HUES64 (cell line): Measurements from ENCODE around the gene ZKSCAN5.
"Not testable (repeated sequence)": the region's sequence is repeated elsewhere in the genome, so short reads cannot be mapped to it uniquely, and the experiment has no call there.

Experiments used
- H3K27ac ChIP-seq: 2 replicates; pipeline ENCODE4 v1.7.0; 2013; ENCODE audit warnings: low read depth, low read length, inconsistent platforms
- H3K27me3 ChIP-seq: 2 replicates; pipeline ENCODE4 v1.6.1; 2013; ENCODE audit warnings: mild to moderate bottlenecking, low read length; ENCODE audit not compliant: insufficient read depth
- H3K36me3 ChIP-seq: 2 replicates; pipeline ENCODE4 v1.6.1; 2013; ENCODE audit warnings: mild to moderate bottlenecking, low read length; ENCODE audit not compliant: insufficient read depth
- H3K4me1 ChIP-seq: 2 replicates; pipeline ENCODE4 v1.6.1; 2013; ENCODE audit warnings: mild to moderate bottlenecking, low read length, moderate library complexity; ENCODE audit not compliant: insufficient read depth
- H3K4me3 ChIP-seq: 2 replicates; pipeline ENCODE4 v1.5.1; 2013; ENCODE audit warnings: mild to moderate bottlenecking, low read length, moderate library complexity
- H3K9ac ChIP-seq: 2 replicates; pipeline ENCODE4 v1.6.1; 2013; ENCODE audit warnings: mild to moderate bottlenecking, low read depth, low read length
- H3K9me3 ChIP-seq: 2 replicates; pipeline ENCODE4 v1.6.1; 2013; ENCODE audit warnings: low read depth, low read length; ENCODE audit not compliant: insufficient read depth
- WGBS: fragments of 150-250, 120-280 bp; methylation state at CpG from one replicate; pipeline ENCODE4 v1.1.7; 2013; ENCODE audit warnings: missing lambda C conversion rate; 5-methylcytosine and 5-hydroxymethylcytosine counted together

ZKSCAN5 gene

DNA sequence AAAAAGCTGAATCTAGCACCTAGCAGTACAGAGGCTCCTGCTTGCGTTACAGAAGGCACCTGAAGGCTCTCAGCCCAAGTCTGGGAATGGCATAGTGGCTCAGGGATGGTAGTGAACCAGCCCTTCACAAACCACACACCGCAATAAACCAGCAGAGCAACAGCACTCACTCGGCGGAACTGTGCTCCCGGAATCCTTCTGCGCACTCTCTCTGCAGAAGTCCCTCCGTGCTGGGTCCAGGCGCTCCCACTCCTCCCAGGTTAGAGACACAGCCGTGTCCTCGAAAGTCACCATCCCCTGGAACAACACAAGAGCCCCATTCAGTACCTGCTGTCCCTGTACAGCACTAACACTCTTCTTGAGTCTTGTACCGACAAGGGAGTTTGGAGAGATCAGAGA lies 5.9 kb upstream of the ZKSCAN5 start:
- Histone ChIP-seq H3K4me1 (peaks cover 8% of the 10 kb centered on the region; the same call in 1 of the 2 replicates), H3K4me3 (peak overlapping the region; percentile 84), H3K36me3 (peaks cover 26% of the 10 kb centered on the region), H3K27me3 (no peaks in the 10 kb centered on the region), H3K9ac (0 out of 2 replicates have a peak overlapping the region, but pooled peaks have one; percentile 7), H3K9me3 (peaks cover 10% of the 10 kb centered on the region), H3K27ac (no peak overlapping the region)
- 70% methylated on average over 11 of the region's 11 CpGs for WGBS

DNA sequence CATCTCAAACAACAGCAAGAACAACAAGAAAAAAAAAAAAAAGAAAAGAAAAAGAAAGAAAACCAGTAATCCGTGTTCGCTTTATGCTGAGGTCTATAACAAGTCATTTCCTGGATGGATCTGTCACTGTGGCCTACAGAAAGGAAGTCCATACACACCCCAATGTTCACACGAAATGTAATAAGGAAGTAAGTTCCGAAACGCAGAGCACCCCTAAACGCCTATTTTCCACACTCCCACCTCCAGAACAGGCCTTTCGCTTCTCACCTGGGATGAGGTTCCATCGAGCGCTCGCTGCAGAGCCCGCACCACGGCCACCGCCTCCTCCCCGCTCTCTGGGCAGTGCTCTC lies 5.1 kb upstream of the ZKSCAN5 start:
- peaks cover 8% of the 10 kb centered on the region; the same call in 1 of the 2 replicates for H3K4me1 ChIP-seq
- peaks cover 18% of the 10 kb centered on the region for H3K36me3 ChIP-seq
- peaks cover 2% of the 10 kb centered on the region; the same call in 1 of the 2 replicates for H3K9me3 ChIP-seq
- peak overlapping the region; percentile 84 for H3K4me3 ChIP-seq
- no peaks in the 10 kb centered on the region for H3K27me3 ChIP-seq
- H3K27ac ChIP-seq = peak overlapping the region; percentile 89; the same call in 1 of the 2 replicates
- WGBS = 3% methylated on average over 14 of the region's 14 CpGs
- H3K9ac ChIP-seq = peak overlapping the region; percentile 82

DNA sequence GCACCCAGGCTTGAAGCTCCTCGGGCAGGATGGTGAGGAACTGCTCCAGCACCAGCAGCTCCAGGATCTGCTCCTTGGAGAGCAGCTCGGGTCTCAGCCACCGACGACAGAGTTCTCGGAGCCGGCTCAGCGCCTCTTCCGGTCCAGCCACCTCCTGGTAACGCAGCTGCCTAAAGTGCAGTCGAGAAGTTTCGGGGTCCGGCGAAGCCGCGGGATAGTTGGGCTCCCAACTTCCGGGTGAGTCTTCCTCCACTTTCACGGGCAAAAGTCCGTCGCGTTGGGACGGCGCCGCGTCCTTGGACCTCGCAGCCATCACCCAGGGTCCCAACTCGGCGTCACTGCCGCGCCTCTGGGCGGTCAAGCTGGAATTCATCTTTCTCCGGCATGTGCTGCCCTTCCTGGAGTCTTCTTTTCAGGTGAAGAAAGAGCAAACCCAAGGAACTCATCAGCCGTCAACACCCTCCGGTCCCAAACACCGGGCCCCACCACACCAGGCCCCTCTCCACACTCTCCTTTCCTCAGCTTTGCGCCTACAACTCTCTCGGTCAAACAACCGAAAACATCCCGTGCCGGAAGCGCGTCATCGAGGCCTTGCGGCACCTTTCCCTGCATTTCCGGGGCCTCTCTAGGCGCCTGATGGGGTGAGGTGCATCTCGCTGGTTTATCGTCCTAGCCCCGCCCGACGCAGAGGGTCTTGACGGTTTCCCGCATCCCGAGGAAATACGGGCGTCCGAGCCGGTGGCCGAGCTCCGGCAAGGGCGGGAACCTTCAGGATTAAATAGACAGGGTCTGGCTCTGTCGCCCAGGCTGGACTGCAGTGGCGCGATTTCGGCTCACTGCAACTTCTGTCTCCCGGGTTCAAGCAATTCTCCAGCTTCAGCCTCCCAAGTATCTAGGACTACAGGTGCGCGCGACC lies 4.5 kb upstream of the ZKSCAN5 start, which contains the start of gene ZNF394:
Gene ZNF394, minus strand, starts transcription at position 561 of the 916 bp plus-strand sequence. Its CDS starts 188 bp downstream, at position 373.
- under 1% methylated on average over 68 of the region's 68 CpGs for WGBS
- Histone ChIP-seq H3K4me1 (peaks cover 8% of the 10 kb centered on the region; the same call in 1 of the 2 replicates), H3K36me3 (peaks cover 13% of the 10 kb centered on the region; the same call in 1 of the 2 replicates)

GRCh38 chr7:99500637-99501009 lies 3.8 kb upstream of the ZKSCAN5 start:
- Histone ChIP-seq H3K27ac (peak overlapping the region; percentile 89; the same call in 1 of the 2 replicates), H3K36me3 (peaks cover 13% of the 10 kb centered on the region; the same call in 1 of the 2 replicates), H3K9ac (peak overlapping the region; percentile 82), H3K4me1 (peaks cover 8% of the 10 kb centered on the region; the same call in 1 of the 2 replicates), H3K4me3 (peak overlapping the region; percentile 84), H3K9me3 (no peaks in the 10 kb centered on the region), H3K27me3 (no peaks in the 10 kb centered on the region)
- WGBS = 59% methylated on average over 16 of the region's 16 CpGs

More for the DNA sequence above, 4.5 kb upstream of the ZKSCAN5 start, which contains the start of gene ZNF394:
- no peaks in the 10 kb centered on the region for H3K9me3 ChIP-seq
- H3K27ac ChIP-seq = peak within 1 kb of the TSS; percentile 89; the same call in 1 of the 2 replicates
- peak within 1 kb of the TSS; percentile 82 for H3K9ac ChIP-seq
- peak within 1 kb of the TSS; percentile 84 for H3K4me3 ChIP-seq
- H3K27me3 ChIP-seq = no peaks in the 10 kb centered on the region

DNA sequence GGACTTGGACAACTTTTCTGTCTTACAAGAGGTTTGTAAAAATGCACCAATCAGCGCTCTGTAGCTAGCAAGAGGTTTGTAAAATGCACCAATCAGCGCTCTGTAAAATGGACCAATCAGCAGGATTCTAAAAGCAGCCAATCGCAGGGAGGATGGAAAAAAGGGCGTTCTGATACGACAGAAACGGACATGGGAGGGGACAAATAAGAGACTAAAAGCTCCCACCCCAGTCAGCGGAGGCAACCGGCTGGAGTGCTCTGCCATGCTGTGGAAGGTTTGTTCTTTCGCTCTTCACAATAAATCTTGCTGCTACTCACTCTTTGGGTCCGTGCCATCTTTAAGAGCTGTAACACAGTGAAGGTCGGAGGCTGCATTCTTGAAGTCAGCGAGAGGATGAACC lies 3.2 kb upstream of the ZKSCAN5 start:
- H3K9ac ChIP-seq, H3K4me1 ChIP-seq, H3K27me3 ChIP-seq, H3K27ac ChIP-seq, H3K9me3 ChIP-seq, H3K36me3 ChIP-seq: not testable (repeated sequence)
- 96% methylated on average over 12 of the region's 12 CpGs for WGBS
- H3K4me3 ChIP-seq = peak overlapping the region; percentile 84; the same call in 1 of the 2 replicates

GRCh38 chr7:99504281-99504602 lies 220 bp upstream of the ZKSCAN5 start:
- WGBS = 14% methylated on average over 19 of the region's 19 CpGs
- no peak overlapping the region; the same call in 1 of the 2 replicates for H3K9ac ChIP-seq
- no peak overlapping the region; the same call in 1 of the 2 replicates for H3K27ac ChIP-seq
- H3K4me3 ChIP-seq = peak overlapping the region; percentile 87
- no peaks in the 10 kb centered on the region for H3K9me3 ChIP-seq
- H3K27me3 ChIP-seq = no peaks in the 10 kb centered on the region
- H3K4me1 ChIP-seq = 0 out of 2 replicates have a peak, but pooled peaks cover 3% of the 10 kb centered on the region
- peaks cover 4% of the 10 kb centered on the region; the same call in 1 of the 2 replicates for H3K36me3 ChIP-seq

DNA sequence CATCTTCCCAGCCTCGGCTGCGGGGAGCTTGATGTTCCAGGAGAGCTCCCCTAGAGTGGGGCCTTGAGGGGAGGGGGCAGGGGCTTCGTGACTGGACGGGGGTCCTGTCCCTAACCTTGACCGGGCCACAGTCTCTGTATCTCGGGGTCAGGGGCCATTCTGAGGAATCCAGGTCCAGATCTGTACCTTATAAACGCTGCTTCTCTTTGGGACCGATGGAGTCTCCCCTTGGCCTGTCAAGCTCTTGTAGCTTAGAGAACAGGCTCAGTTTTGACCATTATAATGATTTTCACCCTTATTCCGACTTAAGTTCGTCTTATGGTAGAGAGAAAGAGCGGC lies 831 bp downstream of the ZKSCAN5 start:
- Histone ChIP-seq H3K27me3 (no peaks in the 10 kb centered on the region), H3K4me3 (peak overlapping the region; percentile 87), H3K9me3 (no peaks in the 10 kb centered on the region), H3K36me3 (peaks cover 10% of the 10 kb centered on the region), H3K9ac (peak overlapping the region; percentile 82), H3K27ac (peak overlapping the region; percentile 97), H3K4me1 (0 out of 2 replicates have a peak, but pooled peaks cover 3% of the 10 kb centered on the region)
- WGBS = 3% methylated on average over 10 of the region's 11 CpGs

DNA sequence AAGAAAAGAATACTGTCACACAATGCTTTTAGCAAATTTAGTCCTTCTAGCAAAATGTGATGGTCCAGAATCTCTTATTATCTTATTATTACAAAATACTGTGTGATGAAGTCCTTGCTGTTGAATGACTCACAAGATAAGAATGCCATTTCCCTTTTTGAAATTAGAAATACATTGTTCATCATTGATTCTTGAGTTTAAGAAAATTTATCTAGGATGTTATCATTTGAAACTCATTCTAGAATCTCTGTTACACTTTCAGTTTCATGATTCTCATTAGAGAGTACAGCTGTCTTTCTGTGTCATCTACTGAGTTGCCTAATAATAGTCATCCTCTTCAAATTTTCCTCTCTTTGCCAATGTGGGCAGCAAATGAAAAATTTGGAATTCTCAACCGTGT lies 9.6 kb downstream of the ZKSCAN5 start:
- no peak overlapping the region for H3K4me3 ChIP-seq
- H3K4me1 ChIP-seq = no peaks in the 10 kb centered on the region
- no peaks in the 10 kb centered on the region for H3K27me3 ChIP-seq
- no peak overlapping the region for H3K9ac ChIP-seq
- H3K9me3 ChIP-seq = no peaks in the 10 kb centered on the region
- H3K36me3 ChIP-seq = peaks cover 54% of the 10 kb centered on the region
- H3K27ac ChIP-seq = no peak overlapping the region
- WGBS = 97% methylated on average over 1 of the region's 1 CpG

DNA sequence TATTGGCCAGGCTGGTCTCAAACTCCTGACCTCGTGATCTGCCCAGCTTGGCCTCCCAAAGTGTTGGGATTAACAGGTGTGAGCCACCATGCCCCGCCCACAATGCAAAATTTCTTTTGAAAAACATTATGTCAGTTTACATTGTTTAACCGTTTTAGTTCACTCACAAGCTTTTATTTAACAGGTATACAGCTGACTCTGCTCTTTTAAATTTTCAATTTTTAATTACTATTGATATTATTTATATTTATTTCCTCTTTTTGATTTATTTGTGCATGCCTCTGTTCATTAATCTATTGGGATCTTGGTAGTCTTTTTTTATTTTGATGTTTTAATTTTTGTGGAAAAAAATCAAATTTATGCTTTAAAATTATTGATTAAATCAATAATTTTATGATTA lies 16.9 kb downstream of the ZKSCAN5 start:
- Histone ChIP-seq H3K9me3 (no peaks in the 10 kb centered on the region), H3K4me1 (no peaks in the 10 kb centered on the region), H3K27ac (no peak overlapping the region), H3K27me3 (no peaks in the 10 kb centered on the region), H3K9ac (no peak overlapping the region), H3K4me3 (no peak overlapping the region), H3K36me3 (peaks cover 55% of the 10 kb centered on the region)
- 94% methylated on average over 3 of the region's 3 CpGs for WGBS

GRCh38 chr7:99525713-99526440 lies 21.4 kb downstream of the ZKSCAN5 start:
- WGBS = 94% methylated on average over 21 of the region's 21 CpGs
- H3K4me1 ChIP-seq = no peaks in the 10 kb centered on the region
- H3K9me3 ChIP-seq = peaks cover 23% of the 10 kb centered on the region
- no peaks in the 10 kb centered on the region for H3K27me3 ChIP-seq
- no peak overlapping the region for H3K4me3 ChIP-seq
- H3K27ac ChIP-seq = no peak overlapping the region
- H3K9ac ChIP-seq = no peak overlapping the region
- peaks cover 63% of the 10 kb centered on the region for H3K36me3 ChIP-seq

DNA sequence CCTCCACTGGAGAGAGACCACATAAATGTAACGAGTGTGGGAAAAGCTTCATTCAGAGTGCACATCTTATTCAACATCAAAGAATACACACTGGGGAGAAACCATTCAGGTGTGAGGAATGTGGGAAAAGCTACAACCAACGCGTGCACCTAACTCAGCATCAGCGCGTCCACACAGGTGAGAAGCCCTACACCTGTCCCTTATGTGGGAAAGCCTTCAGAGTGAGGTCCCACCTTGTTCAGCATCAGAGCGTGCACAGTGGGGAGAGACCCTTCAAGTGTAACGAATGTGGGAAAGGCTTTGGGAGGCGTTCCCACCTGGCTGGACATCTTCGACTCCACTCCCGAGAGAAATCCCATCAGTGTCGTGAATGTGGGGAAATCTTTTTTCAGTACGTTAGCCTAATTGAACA lies 26.9 kb downstream of the ZKSCAN5 start:
- Histone ChIP-seq H3K27ac (no peak overlapping the region), H3K36me3 (peaks cover 63% of the 10 kb centered on the region), H3K9ac (no peak overlapping the region), H3K4me1 (no peaks in the 10 kb centered on the region), H3K9me3 (peaks cover 60% of the 10 kb centered on the region), H3K4me3 (no peak overlapping the region), H3K27me3 (no peaks in the 10 kb centered on the region)
- WGBS = 96% methylated on average over 11 of the region's 12 CpGs
